Activated CD4-positive, CD25-positive, alpha-beta regulatory T cell treated with anti-CD3 and anti-CD28 coated beads, Interleukin-2, amount 50 U/mL, for 24 hours (primary cell): ENCODE results near the gene ALDH16A1.
"Not testable (repeated sequence)": the region's sequence is repeated elsewhere in the genome, so short reads cannot be mapped to it uniquely, and the experiment has no call there.

Experiments
- ATAC-seq, 2 donors: fragments of 150-1000 bp; cut with Tn5 transposase; one replicate each; pipeline ENCODE4 v1.10.0; 2021; ENCODE audit warnings: mild to moderate bottlenecking in 1 of 2, moderate library complexity in 1 of 2

ALDH16A1 gene

GRCh38 chr19:49441210-49441959 lies 11.6 kb upstream of the ALDH16A1 start, which contains the start of gene SLC17A7:
Gene SLC17A7 (minus strand): TSS chr19:49441527. CDS start chr19:49441379, 148 bp downstream.
- ATAC-seq = no peak

- no peak for ATAC-seq
These were observed 11.1 kb upstream of the ALDH16A1 start for GRCh38 chr19:49441960-49442350.

GRCh38 chr19:49442354-49442753 lies 10.7 kb upstream of the ALDH16A1 start:
- ATAC-seq = no peak

DNA sequence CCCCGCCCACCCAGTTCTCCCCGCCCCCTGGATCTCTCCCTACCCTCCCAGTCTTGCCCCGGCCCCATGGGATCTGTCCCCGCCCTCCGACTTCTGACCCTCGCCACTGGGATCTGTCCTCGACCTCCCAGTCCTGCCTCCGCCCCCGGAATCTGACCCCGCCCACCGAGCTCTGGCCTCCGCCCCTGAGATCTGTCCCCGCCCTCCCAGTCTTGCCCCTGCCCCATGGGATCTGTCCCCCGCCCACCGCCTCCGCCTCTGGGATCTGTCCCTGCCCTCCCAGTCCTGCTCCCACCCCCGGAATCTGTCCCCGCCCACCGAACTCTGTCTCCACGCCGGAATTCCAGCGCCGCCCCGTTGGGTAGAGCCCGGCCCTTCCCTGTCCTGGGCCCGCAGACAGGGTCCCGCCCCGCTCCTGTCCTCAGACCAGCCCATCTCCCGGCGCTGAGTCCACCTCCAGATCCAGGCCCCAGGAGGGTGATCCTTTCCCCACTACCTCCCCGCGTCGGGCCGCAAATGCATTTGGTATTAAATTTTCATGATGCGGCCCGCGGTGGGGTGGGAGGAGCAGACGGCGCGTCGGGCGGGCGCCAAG lies 10.2 kb upstream of the ALDH16A1 start:
- peak; percentile 6 to 16 for ATAC-seq

DNA sequence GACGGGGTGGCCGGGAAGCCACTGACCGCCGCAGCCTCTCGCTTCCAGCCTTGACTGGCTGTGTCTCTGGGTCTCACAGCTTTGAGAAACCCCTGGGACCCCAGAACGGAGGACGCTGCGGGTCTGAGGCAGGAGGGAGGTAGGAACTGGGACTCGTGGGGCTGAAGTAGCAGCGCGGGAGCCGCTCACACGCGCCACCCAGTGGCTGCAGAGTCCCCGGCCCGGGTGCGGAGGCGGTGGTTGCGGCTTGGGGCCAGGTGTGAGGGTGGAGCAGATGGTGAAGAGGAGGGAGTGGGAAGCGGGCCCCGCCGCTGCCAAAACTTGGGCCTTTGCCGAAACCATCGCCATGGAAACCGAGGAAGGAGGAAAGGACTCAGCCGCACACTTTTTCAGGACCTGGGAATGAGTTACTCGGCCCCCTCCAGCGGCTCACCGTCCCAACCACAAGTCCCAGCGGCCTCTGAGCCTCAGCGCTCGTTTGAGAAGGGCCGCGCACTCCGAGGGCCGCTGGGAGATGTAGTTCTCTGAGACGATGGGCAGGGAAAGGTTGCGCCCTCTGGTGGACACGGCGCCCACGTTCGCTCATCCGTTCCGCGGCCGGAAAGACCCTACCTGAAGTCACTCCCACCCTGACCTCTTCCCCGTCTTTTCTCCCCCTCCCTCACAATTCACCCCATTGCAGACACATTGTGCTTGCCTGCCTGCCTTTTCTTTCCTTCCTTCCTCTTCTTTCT lies 9.5 kb upstream of the ALDH16A1 start:
- peak; percentile 95 to 97 for ATAC-seq

DNA sequence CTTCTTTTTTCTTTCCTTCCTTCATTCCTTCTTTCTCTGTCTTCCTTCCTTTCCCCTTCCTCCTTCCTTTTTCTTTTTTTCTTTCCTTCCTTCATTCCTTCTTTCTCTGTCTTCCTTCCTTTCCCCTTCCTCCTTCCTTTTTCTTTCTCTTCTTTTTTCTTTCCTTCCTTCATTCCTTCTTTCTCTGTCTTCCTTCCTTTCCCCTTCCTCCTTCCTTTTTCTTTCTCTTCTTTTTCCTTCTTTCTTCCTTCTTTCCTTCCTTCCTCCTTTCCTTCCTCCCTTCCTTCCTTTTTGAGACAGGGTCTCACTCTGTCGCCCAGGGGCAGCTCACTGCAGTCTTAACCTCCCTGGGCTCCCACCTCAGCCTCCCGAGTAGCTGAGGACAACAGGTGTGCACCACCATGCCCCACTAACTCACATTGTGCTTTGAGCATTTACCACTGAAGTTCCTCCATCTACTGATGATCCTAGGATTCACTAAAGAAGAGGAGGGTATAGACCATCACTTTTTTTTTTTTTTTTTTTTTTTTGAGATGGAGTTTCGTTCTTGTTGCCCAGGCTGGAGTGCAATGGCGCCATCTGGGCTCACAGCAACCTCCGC lies 8.8 kb upstream of the ALDH16A1 start:
- ATAC-seq = not testable (repeated sequence)

DNA sequence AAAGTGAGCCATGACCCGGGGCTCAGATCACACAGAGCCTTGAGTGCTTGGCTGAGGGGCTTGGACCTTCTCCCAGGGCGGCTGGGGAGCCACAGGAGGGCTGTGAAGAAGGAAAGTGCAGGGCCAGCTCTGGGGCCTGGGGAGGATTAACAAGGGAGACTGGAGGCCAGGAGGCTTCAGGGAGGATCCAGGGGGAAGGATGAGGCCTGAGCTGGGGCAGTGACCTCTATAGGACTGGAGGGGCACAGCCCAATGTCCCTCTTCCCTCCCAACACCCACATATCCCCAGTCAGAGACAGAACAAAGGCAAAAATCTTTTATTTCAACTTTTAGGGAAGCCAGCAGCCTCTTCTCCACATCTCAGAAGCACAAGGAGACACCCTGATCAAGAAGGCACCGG lies 7.0 kb upstream of the ALDH16A1 start:
- ATAC-seq = no peak

DNA sequence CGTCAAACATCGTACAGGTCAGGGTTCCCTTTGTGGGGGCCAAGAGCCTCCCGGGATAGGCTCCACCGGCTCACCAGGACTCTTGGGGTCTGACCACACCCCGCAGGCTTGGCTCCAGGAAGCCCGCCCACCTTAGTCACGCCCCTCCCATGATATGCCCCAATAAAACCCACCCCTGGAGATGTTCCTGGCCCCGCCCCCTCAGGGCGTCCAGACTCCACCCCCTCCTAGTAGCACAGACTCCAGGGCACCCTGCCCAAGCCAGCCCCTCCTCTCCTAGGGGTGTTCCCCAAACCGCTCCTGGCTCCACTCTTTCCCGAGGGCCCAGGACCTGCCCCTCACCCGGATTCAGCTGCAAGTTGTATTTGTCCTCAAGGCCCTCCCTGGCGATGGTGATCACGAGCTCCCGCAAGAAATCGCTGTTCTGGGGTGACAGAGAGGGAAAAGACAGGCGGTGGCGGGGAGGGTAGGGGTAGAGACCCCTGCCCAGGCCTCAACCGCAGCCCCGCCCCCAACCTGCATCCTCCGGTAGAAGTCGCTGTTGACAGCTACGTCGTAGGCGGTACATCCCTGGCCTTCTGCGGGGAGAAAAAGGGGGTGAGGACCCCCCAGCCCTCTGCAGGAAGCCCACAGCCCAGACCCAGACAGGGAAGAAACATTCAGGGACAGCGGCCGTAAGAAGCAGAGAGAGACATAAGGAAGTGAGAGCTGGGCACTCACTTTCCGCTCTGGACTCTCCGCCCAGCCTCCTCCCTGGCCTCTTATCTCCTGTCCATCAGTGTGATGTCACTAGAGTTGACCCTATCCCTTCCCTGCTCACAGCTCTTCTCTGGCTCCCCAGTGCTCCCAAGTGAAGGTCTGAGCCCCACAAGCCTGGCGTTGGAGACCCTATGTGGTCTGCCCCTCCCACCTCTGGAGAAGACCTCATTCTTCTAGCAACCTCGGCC lies 5.3 kb upstream of the ALDH16A1 start:
- no peak for ATAC-seq

DNA sequence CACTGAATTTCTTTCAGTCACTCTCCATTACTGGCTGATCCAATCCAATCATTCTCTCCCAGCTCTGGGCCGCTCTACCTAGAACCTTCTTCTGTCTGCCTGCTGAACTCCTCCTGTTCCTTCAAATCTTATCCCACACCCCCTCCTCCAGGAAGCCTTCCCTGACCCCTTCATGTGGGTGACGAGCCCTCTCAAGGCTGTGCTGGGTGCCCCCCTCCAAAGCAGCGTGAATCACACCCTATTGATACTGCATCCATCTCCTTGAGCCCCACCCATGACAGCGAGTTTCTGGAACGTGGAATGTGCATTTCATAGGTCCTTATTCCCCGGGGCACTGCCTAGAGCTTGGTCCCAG lies 4.6 kb upstream of the ALDH16A1 start:
- ATAC-seq = no peak

- no peak for ATAC-seq
These were observed 2.6 kb upstream of the ALDH16A1 start for GRCh38 chr19:49450405-49450804.

DNA sequence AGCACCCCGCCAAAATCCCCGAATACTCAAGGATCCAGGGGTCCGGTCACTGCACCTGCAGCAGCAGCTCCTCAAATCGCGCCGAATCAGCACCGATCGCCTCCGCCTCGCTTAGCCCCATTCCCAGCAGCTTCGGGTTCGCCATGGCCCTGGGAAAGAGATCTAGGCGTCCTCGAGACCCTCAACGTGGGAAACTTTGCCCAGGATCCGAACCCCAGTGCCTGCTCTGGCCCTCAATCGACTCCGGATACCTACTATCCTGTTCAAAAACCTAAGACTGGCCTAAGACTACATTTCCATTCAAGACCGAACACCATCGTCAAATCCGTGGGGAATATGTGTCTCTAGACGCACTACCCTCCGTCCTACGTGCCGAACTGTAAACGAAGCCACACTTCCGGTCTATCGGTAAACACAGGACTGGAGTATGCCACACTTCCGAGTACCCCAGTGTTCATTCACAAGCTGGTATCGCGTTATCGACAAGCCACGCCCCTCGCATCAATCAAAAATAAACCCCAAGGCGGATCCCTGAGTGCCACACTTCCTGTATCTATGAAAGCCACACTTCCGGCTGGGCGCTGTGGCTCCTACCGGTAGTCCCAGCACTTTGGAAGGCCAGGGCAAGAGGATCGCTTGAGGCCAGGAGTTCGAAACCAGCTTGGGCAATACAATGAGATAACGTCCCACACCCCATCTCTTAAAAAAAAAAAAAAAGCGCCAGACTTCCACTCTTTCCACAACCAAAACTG lies 1.4 kb upstream of the ALDH16A1 start, which contains the start of gene PIH1D1:
Gene PIH1D1, minus strand, starts transcription at position 385 of the 752 bp plus-strand sequence. Its CDS starts 240 bp downstream, at position 145.
- peak; percentile 71 to 77 for ATAC-seq

DNA sequence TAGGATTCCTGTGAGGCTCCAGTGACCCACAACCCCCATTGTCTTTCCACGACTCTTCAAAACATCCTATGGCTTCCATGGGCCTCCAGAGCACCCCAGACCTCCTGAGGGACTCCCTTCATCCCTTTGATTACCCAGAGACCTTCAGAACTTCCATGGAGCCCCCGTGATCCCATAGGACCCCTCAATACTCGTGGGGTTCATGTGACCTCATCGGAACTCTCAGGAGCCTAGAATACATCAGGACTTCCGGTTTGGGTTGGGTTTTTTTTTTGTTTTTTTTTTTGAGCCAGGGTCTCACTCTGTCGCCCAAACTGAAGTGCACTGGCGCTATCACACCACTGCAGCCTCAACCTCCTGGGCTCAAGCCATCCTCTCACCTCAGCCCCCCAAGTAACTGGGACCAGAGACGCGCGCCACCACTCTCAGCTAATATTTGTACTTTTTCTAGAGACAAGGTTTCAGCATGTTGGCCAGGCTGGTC lies 774 bp downstream of the ALDH16A1 start:
- ATAC-seq = no peak

GRCh38 chr19:49455773-49456172 lies 2.7 kb downstream of the ALDH16A1 start:
- ATAC-seq = no peak

DNA sequence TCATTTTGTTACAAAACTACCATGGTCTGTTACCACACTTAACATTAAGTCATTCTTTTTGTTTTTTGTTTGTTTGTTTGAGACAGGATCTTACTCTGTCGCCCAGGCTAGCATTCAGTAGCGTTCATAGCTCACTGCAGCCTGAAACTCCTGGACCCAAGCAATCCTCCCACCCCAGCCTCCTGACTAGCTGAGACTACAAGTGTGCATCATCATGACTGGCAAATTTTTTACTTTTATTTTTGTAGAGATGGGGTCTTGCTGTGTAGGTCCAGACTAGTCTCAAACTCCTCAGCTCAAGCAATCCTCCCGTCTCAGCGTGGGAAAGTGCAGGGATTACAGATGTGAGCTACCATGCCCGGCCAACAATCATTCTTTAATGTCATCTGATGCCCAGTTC lies 3.3 kb downstream of the ALDH16A1 start:
- ATAC-seq = no peak

DNA sequence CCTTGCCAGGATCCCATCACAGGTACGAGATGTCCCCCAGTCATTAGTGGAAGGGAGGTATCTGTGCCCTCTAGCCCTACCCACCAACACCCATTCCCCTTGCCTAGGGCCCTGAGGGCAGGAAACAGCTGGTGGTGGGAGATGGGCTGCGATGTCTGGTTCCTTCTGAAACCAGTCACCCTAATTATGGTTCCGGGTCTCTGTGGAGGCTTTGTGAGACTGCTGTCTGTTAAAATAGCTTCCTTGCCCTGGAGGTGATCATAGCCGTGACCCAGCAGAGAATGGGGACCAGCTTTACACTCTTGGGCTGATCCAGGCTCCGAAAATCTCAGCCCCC lies 5.5 kb downstream of the ALDH16A1 start:
- no peak for ATAC-seq

GRCh38 chr19:49459388-49459787 lies 6.4 kb downstream of the ALDH16A1 start:
- ATAC-seq = no peak

DNA sequence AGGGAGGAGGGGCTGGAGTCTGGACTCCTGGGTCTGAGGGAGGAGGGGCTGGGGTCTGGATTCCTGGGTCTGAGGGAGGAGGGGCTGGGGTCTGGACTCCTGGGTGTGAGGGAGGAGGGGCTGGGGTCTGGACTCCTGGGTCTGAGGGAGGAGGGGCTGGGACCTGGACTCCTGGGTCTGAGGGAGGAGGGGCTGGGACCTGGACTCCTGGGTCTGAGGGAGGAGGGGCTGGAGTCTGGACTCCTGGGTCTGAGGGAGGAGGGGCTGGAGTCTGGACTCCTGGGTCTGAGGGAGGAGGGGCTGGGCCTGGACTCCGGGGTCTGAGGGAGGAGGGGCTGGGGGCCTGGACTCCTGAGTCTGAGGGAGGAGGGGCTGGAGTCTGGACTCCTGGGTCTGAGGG lies 8.1 kb downstream of the ALDH16A1 start:
- ATAC-seq = not testable (repeated sequence)

GRCh38 chr19:49461656-49462055 lies 8.6 kb downstream of the ALDH16A1 start:
- no peak for ATAC-seq

GRCh38 chr19:49462492-49462891 lies 9.5 kb downstream of the ALDH16A1 start:
- ATAC-seq = no peak

DNA sequence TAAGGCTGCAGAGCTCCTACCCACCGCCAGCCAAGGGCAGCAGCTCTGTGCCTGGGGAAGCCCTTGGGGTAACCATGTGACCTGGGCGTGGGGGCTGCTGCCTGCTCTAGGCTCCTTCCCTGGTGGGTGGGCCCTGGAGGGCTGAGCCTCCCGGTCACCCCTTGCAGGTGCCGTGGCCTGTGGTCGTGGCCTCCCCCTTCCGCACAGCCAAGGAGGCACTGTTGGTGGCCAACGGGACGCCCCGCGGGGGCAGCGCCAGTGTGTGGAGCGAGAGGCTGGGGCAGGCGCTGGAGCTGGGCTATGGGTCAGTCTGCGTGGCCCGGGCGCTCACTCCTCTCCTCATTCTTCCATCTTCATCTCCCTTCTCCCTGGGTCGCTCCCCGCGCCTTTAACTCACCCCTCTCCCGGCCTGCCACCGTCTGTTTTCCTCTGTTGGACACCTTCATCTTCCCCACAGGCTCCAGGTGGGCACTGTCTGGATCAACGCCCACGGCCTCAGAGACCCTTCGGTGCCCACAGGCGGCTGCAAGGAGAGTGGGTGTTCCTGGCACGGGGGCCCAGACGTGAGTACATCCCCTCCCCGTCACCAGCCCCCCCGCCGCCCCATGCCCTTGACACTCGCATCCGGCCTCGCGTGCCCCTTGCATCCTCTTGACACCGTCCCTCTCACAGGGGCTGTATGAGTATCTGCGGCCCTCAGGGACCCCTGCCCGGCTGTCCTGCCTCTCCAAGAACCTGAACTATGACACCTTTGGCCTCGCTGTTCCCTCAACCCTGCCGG lies 11.1 kb downstream of the ALDH16A1 start:
- no peak for ATAC-seq
